GM18861 (cell line): Measurements from ENCODE around the gene RHOBTB1.
"Not testable (repeated sequence)": the region's sequence is repeated elsewhere in the genome, so short reads cannot be mapped to it uniquely, and the experiment has no call there.

Experiments used
- ATAC-seq: cut with Tn5 transposase; IDR thresholded peaks from one replicate; pipeline ENCODE4 v1.9.1; 2021; ENCODE audit not compliant: unreplicated experiment

RHOBTB1 gene

GRCh38 chr10:60910543-60910942 lies 33.4 kb downstream of the RHOBTB1 start:
- no peak for ATAC-seq

GRCh38 chr10:60908896-60909295 lies 35.1 kb downstream of the RHOBTB1 start:
- ATAC-seq, result no peak

DNA sequence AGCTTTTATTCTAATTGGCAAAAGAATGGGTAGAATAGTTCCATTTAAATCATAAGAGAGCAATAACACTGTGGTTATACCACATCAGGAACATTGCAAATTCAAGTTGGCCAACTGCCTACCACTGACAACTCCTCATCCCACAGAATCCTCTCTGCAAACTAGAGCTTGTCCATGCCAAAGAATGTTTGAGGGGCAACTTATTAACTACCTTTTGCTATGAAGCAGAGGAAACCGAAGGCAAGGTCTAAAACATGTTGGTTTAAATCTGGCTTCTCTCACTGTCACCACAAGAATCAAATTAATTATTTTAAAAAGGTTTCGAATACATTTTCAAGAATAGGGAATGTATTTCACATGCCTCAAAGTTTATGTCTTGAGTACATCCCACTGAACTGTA lies 36.0 kb downstream of the RHOBTB1 start:
- no peak for ATAC-seq

DNA sequence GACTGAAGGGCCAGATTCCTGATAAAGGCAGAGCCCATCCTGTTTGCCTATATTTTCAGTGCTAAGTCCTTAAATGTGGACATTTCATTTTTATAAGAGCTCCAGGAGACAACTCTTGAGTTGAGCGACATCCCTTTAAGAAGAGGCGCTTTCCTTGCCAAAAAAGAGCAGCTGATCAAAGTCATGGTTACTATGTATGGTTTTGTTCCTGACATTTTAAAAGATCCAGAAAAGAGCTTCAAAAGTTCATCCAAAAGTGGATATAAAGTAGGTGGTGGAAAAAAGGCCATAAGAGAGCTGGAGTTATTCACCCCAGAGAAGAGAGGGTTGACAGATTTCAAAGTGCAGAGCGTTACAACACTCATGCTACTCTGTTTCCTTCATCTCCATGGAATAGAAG lies 36.7 kb downstream of the RHOBTB1 start:
- no peak for ATAC-seq

DNA sequence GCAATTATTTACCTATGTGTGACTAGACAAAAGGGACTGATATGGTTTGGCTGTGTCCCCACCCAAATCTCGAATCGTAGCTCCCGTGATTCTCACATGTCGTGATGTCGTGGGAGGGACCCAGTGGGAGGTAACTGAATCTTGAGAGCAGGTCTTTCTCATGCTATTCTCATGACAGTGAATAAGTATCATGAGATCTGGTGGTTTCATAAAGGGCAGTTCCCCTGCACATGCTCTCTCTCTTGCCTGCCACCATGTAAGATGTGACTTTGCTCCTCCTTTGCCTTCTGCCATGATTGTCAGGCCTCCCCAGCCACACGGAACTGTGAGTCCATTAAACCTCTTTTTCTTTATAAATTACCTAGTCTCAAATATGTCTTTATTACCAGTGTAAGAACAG lies 37.2 kb downstream of the RHOBTB1 start:
- not testable (repeated sequence) for ATAC-seq

- no peak for ATAC-seq
Measured at GRCh38 chr10:60906411-60906810, 37.6 kb downstream of the RHOBTB1 start.

GRCh38 chr10:60905580-60905979 lies 38.4 kb downstream of the RHOBTB1 start:
- no peak for ATAC-seq

DNA sequence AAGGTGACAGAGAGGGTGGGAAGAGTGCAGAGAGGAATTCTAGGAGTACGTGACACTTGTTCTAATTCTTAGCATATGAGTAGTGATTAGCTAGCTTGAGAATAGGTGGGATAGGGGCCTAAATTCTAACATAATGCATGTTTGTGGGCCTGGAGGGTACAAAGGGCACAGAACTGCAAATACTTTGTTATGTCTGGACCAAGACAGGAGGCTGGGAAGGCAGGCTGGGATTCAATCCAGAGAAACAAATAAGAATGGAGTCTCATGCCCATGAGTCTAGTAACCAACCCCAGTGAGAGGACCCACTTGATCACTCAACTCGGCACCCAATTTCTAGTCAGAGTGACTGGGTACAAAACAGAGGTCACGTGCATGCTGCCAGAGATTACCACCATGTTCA lies 40.9 kb downstream of the RHOBTB1 start:
- ATAC-seq, result no peak

- no peak for ATAC-seq
Measured at GRCh38 chr10:60901561-60902235, 42.3 kb downstream of the RHOBTB1 start.

- no peak for ATAC-seq
Measured at GRCh38 chr10:60899266-60899665, 44.7 kb downstream of the RHOBTB1 start.

DNA sequence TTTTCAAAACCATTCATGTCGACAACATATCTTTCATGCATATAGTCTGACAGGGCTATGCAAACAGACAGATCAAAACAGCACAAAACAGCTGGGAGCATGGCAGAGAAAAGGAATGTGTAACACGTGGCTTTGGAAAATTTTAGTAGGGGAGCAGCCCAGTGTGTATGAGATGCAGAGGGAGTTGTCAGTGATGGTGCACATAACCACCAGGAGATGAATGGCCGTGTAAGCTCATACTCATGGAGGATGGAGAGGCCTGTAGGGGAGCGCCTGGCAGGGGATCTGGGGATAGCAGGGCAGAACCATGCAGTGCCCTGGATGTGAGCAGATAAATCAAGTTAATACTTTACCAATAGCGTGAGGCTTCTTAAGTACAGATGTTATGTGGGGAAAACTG lies 45.7 kb downstream of the RHOBTB1 start:
- ATAC-seq, result no peak

DNA sequence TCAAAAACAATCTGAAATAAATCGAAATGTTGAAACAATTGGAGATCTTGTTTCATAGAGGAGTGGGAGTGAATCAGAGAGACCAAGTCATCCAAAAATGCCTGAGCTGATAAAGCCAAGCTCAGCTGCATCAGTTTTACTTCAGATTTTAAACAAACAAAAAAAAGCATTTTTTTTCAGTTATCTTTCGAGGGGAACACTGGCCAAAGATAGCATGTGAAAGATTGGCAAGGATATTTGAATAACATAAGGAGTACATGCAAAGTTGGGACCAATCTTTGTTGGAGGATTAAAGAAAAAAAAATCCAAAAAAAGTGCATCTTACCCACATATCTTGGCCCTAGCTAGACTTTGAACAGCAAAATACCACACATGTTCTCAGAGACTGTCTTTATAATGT lies 47.2 kb downstream of the RHOBTB1 start:
- ATAC-seq, result no peak

DNA sequence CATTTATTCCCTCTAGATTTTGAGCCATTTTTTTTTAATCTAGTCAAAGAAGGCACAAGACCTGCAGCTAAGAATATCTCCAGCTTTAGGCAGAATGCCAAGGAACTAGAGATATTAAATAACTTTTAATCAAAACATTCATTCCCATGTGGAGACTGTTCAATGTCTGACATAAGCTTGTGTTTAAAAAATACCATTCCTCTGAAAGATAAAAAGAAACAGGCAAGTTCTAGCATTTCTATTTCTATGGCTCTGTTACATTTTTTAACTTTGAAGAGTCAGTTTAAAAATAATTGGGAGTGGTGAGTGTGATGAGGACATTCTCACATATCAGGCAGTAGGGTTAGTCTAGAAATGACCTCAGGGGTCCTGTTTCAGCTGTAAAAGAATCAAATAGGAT lies 48.0 kb downstream of the RHOBTB1 start:
- no peak for ATAC-seq

GRCh38 chr10:60894786-60895185 lies 49.2 kb downstream of the RHOBTB1 start:
- no peak for ATAC-seq

GRCh38 chr10:60893231-60893630 lies 50.8 kb downstream of the RHOBTB1 start:
- no peak for ATAC-seq

GRCh38 chr10:60892571-60892970 lies 51.4 kb downstream of the RHOBTB1 start:
- ATAC-seq, result no peak

- no peak for ATAC-seq
Measured at GRCh38 chr10:60890811-60891210, 53.2 kb downstream of the RHOBTB1 start.

DNA sequence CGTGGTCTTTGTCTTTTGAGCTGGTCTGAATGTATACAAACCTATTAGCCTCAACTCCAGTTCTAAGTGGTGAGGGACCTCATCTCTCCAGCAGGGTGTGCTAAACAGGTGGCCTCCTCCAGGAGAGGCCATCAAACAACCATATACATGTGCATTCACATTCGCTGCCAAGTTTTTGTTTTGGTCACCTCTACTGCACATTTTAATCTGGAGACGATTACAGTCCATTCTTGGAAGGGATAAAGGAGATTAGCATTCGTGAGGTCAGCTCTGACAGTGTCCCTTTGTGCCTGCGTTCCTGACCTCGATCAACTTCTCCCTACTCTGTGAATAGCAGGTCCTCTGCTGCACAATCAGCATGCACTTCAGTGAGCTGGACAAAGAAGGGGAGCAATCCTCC lies 60.8 kb downstream of the RHOBTB1 start:
- ATAC-seq, result no peak

DNA sequence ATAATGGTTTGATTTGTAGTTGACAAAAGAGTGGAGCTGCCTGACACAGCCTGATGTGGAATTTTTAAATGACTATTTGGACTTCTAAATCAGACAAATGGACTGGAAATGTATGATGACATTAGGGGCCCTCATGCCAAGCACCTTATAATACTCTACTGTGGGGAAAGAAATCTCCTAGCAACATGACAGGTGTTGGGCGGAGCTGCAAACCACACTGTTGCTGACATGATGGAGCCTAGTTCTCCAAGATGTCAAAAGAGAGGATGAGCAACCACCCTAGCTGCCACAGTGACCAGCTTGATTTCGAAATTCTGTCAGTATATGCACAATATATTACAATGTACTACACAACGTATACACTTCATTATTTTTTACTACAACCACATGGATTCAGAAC lies 65.8 kb downstream of the RHOBTB1 start:
- ATAC-seq, result no peak

- ATAC-seq, result no peak
Measured at GRCh38 chr10:60877777-60878120, 66.2 kb downstream of the RHOBTB1 start.

- no peak for ATAC-seq
Measured at GRCh38 chr10:60877061-60877776, 66.8 kb downstream of the RHOBTB1 start.

GRCh38 chr10:60873758-60874157 lies 70.2 kb downstream of the RHOBTB1 start:
- no peak for ATAC-seq

GRCh38 chr10:60872451-60872850 lies 71.5 kb downstream of the RHOBTB1 start:
- ATAC-seq, result no peak
